Measurements from ENCODE around the gene PROK1. TPM values are rescaled to one million over a fixed set of nuclear protein-coding genes. Genes with fewer than 3 reads are reported as not detected.

Gene PROK1
- total and polyA plus RNA-seq, 2 of the 13 experiments (the other 11 are each of a cell fraction or from before 2014, with no cell fraction given) = 0.07 TPM; not detected in 1

GRCh38 chr1:110501488-110502132 is 50.7 kb downstream of the PROK1 start (continued):
- no peak for TF ChIP-seq SMAD9 (CRISPR knock-in tag; IDR thresholded peaks at IDR 0.05)
- no peak for TF ChIP-seq ZNF629 (CRISPR knock-in tag; conservative IDR thresholded peaks at IDR 0.05)
- no peak for TF ChIP-seq ZZZ3 (CRISPR knock-in tag; IDR thresholded peaks at IDR 0.05; ENCODE audit: borderline replicate concordance)
- no peak for TF ChIP-seq HOXA9 (CRISPR knock-in tag; IDR thresholded peaks at IDR 0.05; ENCODE audit: borderline replicate concordance)
- no peak for TF ChIP-seq MTF2 (CRISPR knock-in tag; IDR thresholded peaks at IDR 0.05; ENCODE audit: borderline replicate concordance)
- no peak for TF ChIP-seq KDM5A (IDR thresholded peaks at IDR 0.05; ENCODE audit: borderline replicate concordance, low read length)

- FAIRE-seq = no peak
- intact Hi-C loops (cut with micrococcal nuclease; ENCODE audit: unreplicated experiment) (no loop called here), in situ Hi-C loops (cut with HindIII; ENCODE audit: extremely low pct_ligation_motif_present, low pct_unique_long_range_greater_than_20kb) (no loop called here)
- Histone ChIP-seq H3K27ac (ENCODE audit: extremely low read length, insufficient read depth, low read length) (no peak overlapping the region), H3K27me3 (ENCODE audit: control insufficient read depth in 1 of 2, insufficient read depth in 2 of 2, low read length in 2 of 2) (no peaks in the 10 kb centered on the region; a peak in 2 of 5 replicates), H3K36me3 (replicated peaks in 1 of 2; ENCODE audit: control insufficient read depth in 1 of 2, insufficient read depth in 2 of 2, low read length in 2 of 2) (no peaks in the 10 kb centered on the region), H3K4me3 (replicated peaks in 1 of 3; ENCODE audit: insufficient read depth in 1 of 3, low read depth in 2 of 3, low read length in 3 of 3) (no peak overlapping the region), H2AFZ (ENCODE audit: low read length) (no peak overlapping the region), H3K4me1 (ENCODE audit: insufficient read depth, low read length) (no peaks in the 10 kb centered on the region), H3K9ac (ENCODE audit: insufficient read depth, low read depth, low read length) (no peak overlapping the region), H4K20me1 (ENCODE audit: insufficient read depth, low read length) (no peaks in the 10 kb centered on the region), H3K79me2 (ENCODE audit: insufficient read depth, low read length) (no peaks in the 10 kb centered on the region), H3K9me3 (ENCODE audit: low read length) (no peaks in the 10 kb centered on the region), H3K4me2 (ENCODE audit: low read depth, low read length) (no peak overlapping the region)
- POLR2A ChIA-PET = no interaction called here
- TF ChIP-seq EHMT2 (IDR thresholded peaks at IDR 0.05; ENCODE audit: borderline replicate concordance, low read depth, low read length) (no peak), ZNF691 (CRISPR knock-in tag; IDR thresholded peaks at IDR 0.05; ENCODE audit: borderline replicate concordance, low read depth) (no peak), AGO1 (IDR thresholded peaks at IDR 0.05; ENCODE audit: low read depth, low read length, poor library complexity, severe bottlenecking) (no peak), CENPX (CRISPR knock-in tag; IDR thresholded peaks at IDR 0.05) (no peak), NCOR1 (IDR thresholded peaks at IDR 0.05; ENCODE audit: borderline replicate concordance, low read length) (no peak), THAP9 (CRISPR knock-in tag; IDR thresholded peaks at IDR 0.05; ENCODE audit: borderline replicate concordance) (no peak)
- ATAC-seq = no peak
- BruUV-seq (replicated peaks) = no TSS peak
- CTCF ChIA-PET (ENCODE audit: low intra/inter-chr PET ratio, low total read pairs) = no interaction called here
- 72% methylated on average over 4 of the region's 8 CpGs for WGBS (ENCODE audit: low lambda C conversion rate)
- DNase-seq (ENCODE audit: low spot score) = no peak
Observed at GRCh38 chr1:110502402-110503151, 51.6 kb downstream of the PROK1 start.
